Panc1 (cell line): ENCODE results near the gene GTF3C5.

ENCODE experiments used
- POLR2AphosphoS5 ChIP-seq: IDR thresholded peaks from 2 replicates; pipeline ENCODE4 v1.6.1; 2012; ENCODE audit warnings: mild to moderate bottlenecking, low read depth, low read length, moderate library complexity
- TCF7L2 ChIP-seq: IDR thresholded peaks from 2 replicates; pipeline ENCODE4 v1.6.1; 2011; ENCODE audit warnings: mild to moderate bottlenecking, low read depth, low read length, inconsistent platforms
- TF ChIP-seq, protein P1 (sequence below): fragments of 450-650 bp; IDR thresholded peaks from 2 replicates; pipeline ENCODE4 v1.5.1; 2017; ENCODE audit warnings: mild to moderate bottlenecking

DNA sequence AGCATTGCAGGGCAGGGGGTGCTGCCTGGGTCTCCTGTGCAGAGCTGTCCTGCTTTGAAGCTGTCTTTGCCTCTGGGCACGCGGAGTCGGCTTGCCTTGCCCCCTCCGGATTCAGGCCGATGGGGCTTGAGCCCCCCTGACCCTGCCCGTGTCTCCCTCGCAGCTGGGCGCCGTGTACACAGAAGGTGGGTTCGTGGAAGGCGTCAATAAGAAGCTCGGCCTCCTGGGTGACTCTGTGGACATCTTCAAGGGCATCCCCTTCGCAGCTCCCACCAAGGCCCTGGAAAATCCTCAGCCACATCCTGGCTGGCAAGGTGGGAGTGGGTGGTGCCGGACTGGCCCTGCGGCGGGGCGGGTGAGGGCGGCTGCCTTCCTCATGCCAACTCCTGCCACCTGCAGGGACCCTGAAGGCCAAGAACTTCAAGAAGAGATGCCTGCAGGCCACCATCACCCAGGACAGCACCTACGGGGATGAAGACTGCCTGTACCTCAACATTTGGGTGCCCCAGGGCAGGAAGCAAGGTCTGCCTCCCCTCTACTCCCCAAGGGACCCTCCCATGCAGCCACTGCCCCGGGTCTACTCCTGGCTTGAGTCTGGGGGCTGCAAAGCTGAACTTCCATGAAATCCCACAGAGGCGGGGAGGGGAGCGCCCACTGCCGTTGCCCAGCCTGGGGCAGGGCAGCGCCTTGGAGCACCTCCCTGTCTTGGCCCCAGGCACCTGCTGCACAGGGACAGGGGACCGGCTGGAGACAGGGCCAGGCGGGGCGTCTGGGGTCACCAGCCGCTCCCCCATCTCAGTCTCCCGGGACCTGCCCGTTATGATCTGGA lies 33.7 kb downstream of the GTF3C5 start:
- TF ChIP-seq, protein P1, sequence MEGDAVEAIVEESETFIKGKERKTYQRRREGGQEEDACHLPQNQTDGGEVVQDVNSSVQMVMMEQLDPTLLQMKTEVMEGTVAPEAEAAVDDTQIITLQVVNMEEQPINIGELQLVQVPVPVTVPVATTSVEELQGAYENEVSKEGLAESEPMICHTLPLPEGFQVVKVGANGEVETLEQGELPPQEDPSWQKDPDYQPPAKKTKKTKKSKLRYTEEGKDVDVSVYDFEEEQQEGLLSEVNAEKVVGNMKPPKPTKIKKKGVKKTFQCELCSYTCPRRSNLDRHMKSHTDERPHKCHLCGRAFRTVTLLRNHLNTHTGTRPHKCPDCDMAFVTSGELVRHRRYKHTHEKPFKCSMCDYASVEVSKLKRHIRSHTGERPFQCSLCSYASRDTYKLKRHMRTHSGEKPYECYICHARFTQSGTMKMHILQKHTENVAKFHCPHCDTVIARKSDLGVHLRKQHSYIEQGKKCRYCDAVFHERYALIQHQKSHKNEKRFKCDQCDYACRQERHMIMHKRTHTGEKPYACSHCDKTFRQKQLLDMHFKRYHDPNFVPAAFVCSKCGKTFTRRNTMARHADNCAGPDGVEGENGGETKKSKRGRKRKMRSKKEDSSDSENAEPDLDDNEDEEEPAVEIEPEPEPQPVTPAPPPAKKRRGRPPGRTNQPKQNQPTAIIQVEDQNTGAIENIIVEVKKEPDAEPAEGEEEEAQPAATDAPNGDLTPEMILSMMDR: no peak
- no peak for TF ChIP-seq POLR2AphosphoS5
- TF ChIP-seq TCF7L2: no peak
